ENCODE data around the gene NOCT.

- TF ChIP-seq CTCF (optimal IDR thresholded peaks at IDR 0.05 in 1 of 3, IDR thresholded peaks at IDR 0.05 in 1 of 3, conservative IDR thresholded peaks at IDR 0.05 in 1 of 3; ENCODE audit: extremely low read depth in 1 of 3, insufficient read depth in 2 of 3, low read length in 3 of 3) (peak in 1 of 3 experiments; percentile 18), EZH2 (IDR thresholded peaks at IDR 0.05; ENCODE audit: low read length) (no peak)
Measured at GRCh38 chr4:139085141-139085540, 69.6 kb downstream of the NOCT start.

All from keratinocyte (primary cell).